Peyer's patch (tissue), 4 donors: ENCODE results near the gene MDC1.

ENCODE experiments used
- CTCF ChIP-seq, 6 experiments: fragments of 450-650 bp in 4 of 6; fragments of 200-600 bp in 2 of 6; sonication (generic) in 1 of 6; IDR thresholded peaks; one replicate each; pipeline ENCODE4 v1.5.1; 2017 to 2019; ENCODE audit warnings: antibody characterized with exemption in 6 of 6, mild to moderate bottlenecking in 3 of 6, moderate library complexity in 1 of 6
- POLR2A ChIP-seq, 2 donors: fragments of 450-650 bp; IDR thresholded peaks; one replicate each; pipeline ENCODE4 v1.5.1; 2017; ENCODE audit warnings: antibody characterized with exemption in 2 of 2, mild to moderate bottlenecking in 2 of 2, moderate library complexity in 2 of 2

- TF ChIP-seq CTCF (IDR thresholded peaks at IDR 0.05) = peak; percentile 88 to 99 (median 96)
- TF ChIP-seq POLR2A (IDR thresholded peaks at IDR 0.05) = no peak
Measured at GRCh38 chr6:30678964-30679726, 37.9 kb downstream of the MDC1 start.
